DOHH2 (cell line): ENCODE results near the gene VAPA.

ENCODE experiments used
- H3F3A ChIP-seq: fragments of 200-600 bp; sonication (generic), shearing (Covaris generic); 2 replicates; pipeline ENCODE4 v1.6.0; 2016; ENCODE audit warnings: antibody characterized with exemption, mild to moderate bottlenecking; ENCODE audit not compliant: control insufficient read depth, insufficient read depth
- H3K27ac ChIP-seq: fragments of 200-600 bp; sonication (generic); 2 replicates; pipeline ENCODE4 v1.5.1; 2014; ENCODE audit warnings: low read depth, mild to moderate bottlenecking, low read length, moderate library complexity
- H3K27me3 ChIP-seq: fragments of 200-600 bp; sonication (generic); 2 replicates; pipeline ENCODE4 v1.6.1; 2014; ENCODE audit warnings: mild to moderate bottlenecking, low read length, mixed read lengths; ENCODE audit not compliant: control insufficient read depth
- H3K36me3 ChIP-seq: fragments of 200-600 bp; sonication (generic); 2 replicates; pipeline ENCODE4 v1.6.1; 2014; ENCODE audit warnings: mild to moderate bottlenecking, low read length, moderate library complexity, mixed read lengths; ENCODE audit not compliant: control insufficient read depth
- H3K4me1 ChIP-seq: fragments of 200-600 bp; sonication (generic); 2 replicates; pipeline ENCODE4 v1.6.1; 2014; ENCODE audit warnings: mild to moderate bottlenecking, low read length, mixed read lengths; ENCODE audit not compliant: control insufficient read depth
- H3K4me2 ChIP-seq: fragments of 200-600 bp; sonication (generic); 2 replicates; pipeline ENCODE4 v1.6.0; 2014; ENCODE audit warnings: mild to moderate bottlenecking, low read length, moderate library complexity
- H3K4me3 ChIP-seq: fragments of 200-600 bp; sonication (generic); 2 replicates; pipeline ENCODE4 v1.5.1; 2014; ENCODE audit warnings: mild to moderate bottlenecking, low read length, mixed read lengths
- H3K79me2 ChIP-seq: fragments of 200-600 bp; sonication (generic); 2 replicates; pipeline ENCODE4 v1.6.1; 2014; ENCODE audit warnings: mild to moderate bottlenecking, low read length, mixed read lengths; ENCODE audit not compliant: control insufficient read depth
- H3K9me2 ChIP-seq: fragments of 200-600 bp; sonication (generic); replicated peaks from 2 replicates; pipeline ENCODE4 v1.6.1; 2014; ENCODE audit warnings: mild to moderate bottlenecking, low read length, mixed read lengths; ENCODE audit not compliant: control insufficient read depth
- H3K9me3 ChIP-seq: fragments of 200-600 bp; sonication (generic); 2 replicates; pipeline ENCODE4 v1.6.1; 2014; ENCODE audit warnings: antibody characterized with exemption, low read length, mixed read lengths; ENCODE audit not compliant: control insufficient read depth, insufficient read depth
- H4K20me1 ChIP-seq: fragments of 200-600 bp; sonication (generic); 2 replicates; pipeline ENCODE4 v1.6.0; 2014; ENCODE audit warnings: low read depth, mild to moderate bottlenecking, antibody characterized with exemption, low read length, moderate library complexity; ENCODE audit not compliant: control insufficient read depth, insufficient read depth
- CTCF ChIP-seq: fragments of 200-600 bp; sonication (generic); IDR thresholded peaks from one replicate; pipeline ENCODE4 v1.5.1; 2014; ENCODE audit warnings: antibody characterized with exemption, mild to moderate bottlenecking, low read depth, low read length; ENCODE audit not compliant: poor library complexity, severe bottlenecking
- EZH2phosphoT487 ChIP-seq: fragments of 200-600 bp; sonication (generic); IDR thresholded peaks from 2 replicates; pipeline ENCODE4 v1.6.1; 2017; ENCODE audit warnings: borderline replicate concordance, mild to moderate bottlenecking, antibody characterized with exemption, low read length, moderate library complexity, mixed read lengths

The VAPA gene

GRCh38 chr18:9870431-9871008, 43.3 kb upstream of the VAPA start:
- Histone ChIP-seq H3K4me2 (no peak overlapping the region), H3K36me3 (no peaks in the 10 kb centered on the region), H3F3A (no peaks in the 10 kb centered on the region), H3K79me2 (no peaks in the 10 kb centered on the region), H3K27ac (no peak overlapping the region), H3K4me3 (no peak overlapping the region), H4K20me1 (no peaks in the 10 kb centered on the region), H3K4me1 (no peaks in the 10 kb centered on the region), H3K27me3 (no peaks in the 10 kb centered on the region), H3K9me3 (no peaks in the 10 kb centered on the region), H3K9me2 (no peaks in the 10 kb centered on the region)
- TF ChIP-seq CTCF (no peak), EZH2phosphoT487 (no peak)

GRCh38 chr18:9871244-9871746, 42.5 kb upstream of the VAPA start:
- TF ChIP-seq CTCF (no peak), EZH2phosphoT487 (no peak)
- no peaks in the 10 kb centered on the region for H3K36me3 ChIP-seq
- H3K9me3 ChIP-seq = no peaks in the 10 kb centered on the region
- no peaks in the 10 kb centered on the region for H4K20me1 ChIP-seq
- no peaks in the 10 kb centered on the region for H3K9me2 ChIP-seq
- H3K27ac ChIP-seq = no peak overlapping the region
- no peaks in the 10 kb centered on the region for H3K79me2 ChIP-seq
- H3K27me3 ChIP-seq = no peaks in the 10 kb centered on the region
- no peak overlapping the region for H3K4me3 ChIP-seq
- no peak overlapping the region for H3K4me2 ChIP-seq
- no peaks in the 10 kb centered on the region for H3F3A ChIP-seq
- no peaks in the 10 kb centered on the region for H3K4me1 ChIP-seq

- Histone ChIP-seq H3K4me1 (no peaks in the 10 kb centered on the region), H3K79me2 (no peaks in the 10 kb centered on the region), H3K36me3 (no peaks in the 10 kb centered on the region), H3K9me2 (no peaks in the 10 kb centered on the region), H4K20me1 (no peaks in the 10 kb centered on the region), H3K27ac (no peak overlapping the region), H3F3A (no peaks in the 10 kb centered on the region), H3K4me2 (no peak overlapping the region), H3K27me3 (no peaks in the 10 kb centered on the region), H3K9me3 (no peaks in the 10 kb centered on the region), H3K4me3 (no peak overlapping the region)
- TF ChIP-seq EZH2phosphoT487 (no peak), CTCF (no peak)
These were observed 41.0 kb upstream of the VAPA start for GRCh38 chr18:9872823-9873222.
